Tibial nerve (tissue), 4 donors: ENCODE measurements around the gene KBTBD6.

Experiments
- EP300 ChIP-seq, 2 donors: sonication (generic); formaldehyde crosslinking; IDR thresholded peaks; one replicate each; pipeline ENCODE4 v1.6.1; 2017; ENCODE audit warnings: antibody characterized with exemption in 2 of 2, mild to moderate bottlenecking in 1 of 2
- POLR2A ChIP-seq, 2 donors: fragments of 450-650 bp; IDR thresholded peaks; one replicate each; pipeline ENCODE4 v1.6.1; 2017; ENCODE audit warnings: antibody characterized with exemption in 2 of 2, mild to moderate bottlenecking in 2 of 2, moderate library complexity in 2 of 2
- TF ChIP-seq, protein P1 (sequence below), 5 experiments: fragments of 200-600 bp in 3 of 5; fragments of 450-650 bp in 2 of 5; sonication (generic) in 3 of 5; IDR thresholded peaks; one replicate each; pipeline ENCODE4 v1.5.1; 2016 to 2019; ENCODE audit warnings: antibody characterized with exemption in 5 of 5, mild to moderate bottlenecking in 3 of 5, moderate library complexity in 2 of 5

DNA sequence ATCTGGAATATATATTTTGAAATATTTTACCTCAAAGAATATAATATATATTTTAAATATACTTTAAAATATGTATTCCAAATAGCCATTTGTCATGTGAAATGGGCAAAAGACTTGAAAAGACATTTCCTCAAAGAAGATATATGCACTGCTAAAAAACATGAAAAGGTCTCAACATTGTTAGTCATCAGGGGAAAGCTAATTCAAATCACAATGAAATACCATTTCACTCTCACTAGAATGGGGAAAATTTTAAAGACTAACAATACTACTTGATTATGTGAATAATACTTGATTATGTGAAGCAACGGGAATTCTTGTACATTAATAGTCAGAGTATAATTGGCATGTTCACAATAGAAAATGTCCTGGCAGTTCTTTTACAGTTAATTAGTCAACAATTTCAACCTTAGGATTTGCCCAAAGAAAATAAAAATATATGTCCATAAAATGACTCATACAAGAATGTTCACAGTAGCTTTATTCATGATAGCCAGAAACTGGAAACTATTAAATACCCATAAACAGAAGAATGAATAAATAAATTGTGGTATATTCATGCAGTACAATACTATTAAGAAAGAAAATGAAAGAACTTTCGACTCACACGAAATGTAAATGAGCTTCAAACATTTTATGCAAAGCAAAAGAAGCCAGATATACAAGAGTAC, 6.8 kb upstream of the KBTBD6 start:
- TF ChIP-seq, protein P1, sequence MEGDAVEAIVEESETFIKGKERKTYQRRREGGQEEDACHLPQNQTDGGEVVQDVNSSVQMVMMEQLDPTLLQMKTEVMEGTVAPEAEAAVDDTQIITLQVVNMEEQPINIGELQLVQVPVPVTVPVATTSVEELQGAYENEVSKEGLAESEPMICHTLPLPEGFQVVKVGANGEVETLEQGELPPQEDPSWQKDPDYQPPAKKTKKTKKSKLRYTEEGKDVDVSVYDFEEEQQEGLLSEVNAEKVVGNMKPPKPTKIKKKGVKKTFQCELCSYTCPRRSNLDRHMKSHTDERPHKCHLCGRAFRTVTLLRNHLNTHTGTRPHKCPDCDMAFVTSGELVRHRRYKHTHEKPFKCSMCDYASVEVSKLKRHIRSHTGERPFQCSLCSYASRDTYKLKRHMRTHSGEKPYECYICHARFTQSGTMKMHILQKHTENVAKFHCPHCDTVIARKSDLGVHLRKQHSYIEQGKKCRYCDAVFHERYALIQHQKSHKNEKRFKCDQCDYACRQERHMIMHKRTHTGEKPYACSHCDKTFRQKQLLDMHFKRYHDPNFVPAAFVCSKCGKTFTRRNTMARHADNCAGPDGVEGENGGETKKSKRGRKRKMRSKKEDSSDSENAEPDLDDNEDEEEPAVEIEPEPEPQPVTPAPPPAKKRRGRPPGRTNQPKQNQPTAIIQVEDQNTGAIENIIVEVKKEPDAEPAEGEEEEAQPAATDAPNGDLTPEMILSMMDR (IDR thresholded peaks at IDR 0.05), result no peak
- TF ChIP-seq POLR2A (IDR thresholded peaks at IDR 0.05) (no peak), EP300 (IDR thresholded peaks at IDR 0.05) (no peak)
